K562 (cell line): ENCODE results near the gene MYO15B. TPM values are rescaled to one million over a fixed set of nuclear protein-coding genes. Genes with fewer than 3 reads are reported as not detected.
A peak's percentile ranks its signal among the peaks of the same experiment; 100 is the strongest.

Experiments used
- ATAC-seq: fragments of 200-7000 bp; cut with Tn5 transposase; 3 replicates; pipeline ENCODE4 v1.9.1; 2020; ENCODE audit warnings: moderate library complexity
- BruUV-seq: library from RNA; stranded (reverse); fragments of 400-500 nt; replicated peaks from 2 replicates; lab custom pipeline; 2021; lab: Mats Ljungman, UMichigan
- CTCF ChIA-PET: fragments of 300-600 bp; formaldehyde crosslinking; extraction: SDS; loops from one replicate; lab custom pipeline; 2021; ENCODE audit warnings: low intra/inter-chr PET ratio; lab: Yijun Ruan, JAX
- POLR2A ChIA-PET: fragments of 300-600, 350-650 bp; sonication (Branson Sonifier 250); formaldehyde crosslinking; extraction: SDS; loops from one replicate; lab custom pipeline; 2021; ENCODE audit warnings: antibody characterized with exemption, inconsistent platforms; lab: Yijun Ruan, JAX
- DNase-seq, 4 experiments: peaks; one replicate each; pipeline versions ENCODE4 v3.0.0 to v3.0.0-alpha.2; 2011 to 2018; ENCODE audit warnings: low spot score in 3 of 4, mixed read lengths in 3 of 4; ENCODE audit errors: extremely low read depth in 1 of 4
- FAIRE-seq: peaks from 2 replicates; lab custom pipeline; 2011; peaks lifted over from hg19 to GRCh38; lab: Jason Lieb, UNC
- H2AFZ ChIP-seq: 2 replicates; pipeline ENCODE4 v1.6.0; 2011; ENCODE audit warnings: low read depth, low read length, control low read depth, inconsistent platforms
- H3K27ac ChIP-seq: fragments of 200-600 bp; 3 replicates; pipeline ENCODE4 v1.8.0; 2011; ENCODE audit warnings: low read depth, mild to moderate bottlenecking, control low read depth, inconsistent platforms, low read length, moderate library complexity, mixed read lengths; ENCODE audit errors: extremely low read depth
- H3K27me3 ChIP-seq, 2 experiments: fragments of 300-600 bp in 1 of 2; 2 replicates in 1 of 2; 3 replicates in 1 of 2; pipeline versions ENCODE4 v1.6.0 to v1.8.0; 2011; ENCODE audit warnings: inconsistent platforms in 2 of 2, low read length in 2 of 2, mild to moderate bottlenecking in 1 of 2, mixed read lengths in 1 of 2, moderate library complexity in 1 of 2; ENCODE audit not compliant: control insufficient read depth in 2 of 2, insufficient read depth in 2 of 2
- H3K36me3 ChIP-seq: fragments of 300-600 bp; 3 replicates; pipeline ENCODE4 v1.8.0; 2011; ENCODE audit warnings: mild to moderate bottlenecking, low read length, inconsistent platforms; ENCODE audit not compliant: control insufficient read depth, insufficient read depth
- H3K4me1 ChIP-seq, 2 experiments: fragments of 200-600 bp in 1 of 2; replicated peaks in 1 of 2; 2 replicates in 1 of 2; 3 replicates in 1 of 2; pipeline versions ENCODE4 v1.5.1 to v1.8.0; 2011; ENCODE audit warnings: inconsistent platforms in 2 of 2, low read length in 2 of 2, mild to moderate bottlenecking in 1 of 2, mixed read lengths in 1 of 2, moderate library complexity in 1 of 2; ENCODE audit not compliant: control insufficient read depth in 2 of 2, insufficient read depth in 2 of 2
- H3K4me2 ChIP-seq: 2 replicates; pipeline ENCODE4 v1.6.1; 2011; ENCODE audit warnings: low read length, control low read depth, inconsistent platforms, mixed read lengths; ENCODE audit not compliant: insufficient read depth
- H3K4me3 ChIP-seq: fragments of 200-600 bp; sonication (generic), shearing (Covaris generic); 2 replicates; pipeline ENCODE4 v1.5.1; 2016; ENCODE audit warnings: control low read depth, inconsistent platforms
- H3K79me2 ChIP-seq: fragments of 200-600 bp; 3 replicates; pipeline ENCODE4 v1.8.0; 2011; ENCODE audit warnings: low read length, inconsistent platforms; ENCODE audit not compliant: control insufficient read depth, insufficient read depth
- H3K9ac ChIP-seq, 2 experiments: 2 replicates each; pipeline versions ENCODE4 v1.6.0 to v1.6.1; 2011; ENCODE audit warnings: low read depth in 2 of 2, low read length in 2 of 2, control low read depth in 1 of 2, inconsistent platforms in 1 of 2, mild to moderate bottlenecking in 1 of 2, mixed read lengths in 1 of 2; ENCODE audit not compliant: insufficient read depth in 1 of 2
- H3K9me1 ChIP-seq: one replicate; pipeline ENCODE4 v1.6.0; 2011; ENCODE audit warnings: inconsistent platforms, mild to moderate bottlenecking, low read length, moderate library complexity; ENCODE audit not compliant: control insufficient read depth, insufficient read depth
- H3K9me3 ChIP-seq: replicated peaks from 2 replicates; pipeline ENCODE4 v1.5.1; 2011; ENCODE audit warnings: low read depth, low read length, inconsistent platforms; ENCODE audit not compliant: control insufficient read depth, insufficient read depth
- H4K20me1 ChIP-seq: replicated peaks from 2 replicates; pipeline ENCODE4 v1.6.1; 2011; ENCODE audit warnings: low read length, inconsistent platforms, mixed read lengths; ENCODE audit not compliant: control insufficient read depth, insufficient read depth
- BACH1 ChIP-seq: fragments of 200-800 bp; sonication (Bioruptor generic); IDR thresholded peaks from 2 replicates; pipeline ENCODE4 v1.6.1; 2016; ENCODE audit warnings: missing genetic modification characterization, missing compliant biosample characterization
- CCAR2 ChIP-seq: fragments of 200-400 bp; formaldehyde crosslinking; IDR thresholded peaks from 2 replicates; pipeline ENCODE4 v1.6.1; 2017; ENCODE audit warnings: mild to moderate bottlenecking, low read depth, low read length
- CHCHD3 ChIP-seq: fragments of 250-450 bp; sonication (Bioruptor Pico); IDR thresholded peaks from 2 replicates; pipeline ENCODE4 v2.1.2; 2022; ENCODE audit warnings: mild to moderate bottlenecking
- WGBS: fragments of 100-300 bp; shearing (Covaris generic); methylation state at CpG from one replicate; pipeline ENCODE4 v1.1.6; 2016; ENCODE audit warnings: low coverage, mixed read lengths; ENCODE audit not compliant: insufficient coverage; ENCODE audit errors: missing lambda C conversion rate; 5-methylcytosine and 5-hydroxymethylcytosine counted together
- in situ Hi-C: fragments of 300-500 bp; cut with MboI; formaldehyde crosslinking; loops from 4 replicates; pipeline ENCODE4 v1.15.0; 2018; ENCODE audit warnings: inconsistent platforms, mixed read lengths
- intact Hi-C: fragments of 100-400 bp; cut with micrococcal nuclease; formaldehyde crosslinking; loops from 2 replicates; pipeline ENCODE4 v1.14.2; 2022
- polyA plus RNA-seq, 8 experiments: library from polyadenylated mRNA; depleted of rRNA in 4 of 8; stranded (reverse) in 5 of 8; unstranded in 3 of 8; fragments of >200 nt; fragmentation: Nextera tagmentation in 2 of 8; fragmentation: Illumina TruSeq in 1 of 8; extraction: Ambion mirVana in 2 of 8; extraction: Trizol in 1 of 8; gene quantifications; 2 replicates each; pipeline versions ENCODE4 v1.2.1 to v1.2.3, GENCODE V29; 2011 to 2014; ENCODE audit warnings: inconsistent platforms in 1 of 8, missing spikeins in 1 of 8
- total RNA-seq, 7 experiments: library from RNA; depleted of rRNA in 6 of 7; stranded (reverse); fragments of >200 nt in 6 of 7; fragmentation: Illumina TruSeq in 2 of 7; extraction: Trizol in 2 of 7; gene quantifications; 2 replicates each; pipeline versions ENCODE4 v1.2.1 to v1.2.3, GENCODE V29; 2011 to 2021; ENCODE audit warnings: low replicate concordance in 1 of 7
- TF ChIP-seq, protein P1 (sequence below): IDR thresholded peaks from 3 replicates; pipeline ENCODE4 v1.6.1; 2011; ENCODE audit warnings: borderline replicate concordance, mild to moderate bottlenecking; ENCODE audit not compliant: insufficient read length, insufficient read depth
- TF ChIP-seq, protein P2 (sequence below): fragments of 250-450 bp; sonication (Bioruptor Pico); IDR thresholded peaks from 2 replicates; pipeline ENCODE4 v1.4.0; 2020

MYO15B gene
- total and polyA plus RNA-seq, 9 of the 15 experiments (the other 6 are each of a cell fraction or from before 2014, with no cell fraction given), result 0.05 to 3.1 (median 0.83) TPM; not detected in 2

DNA sequence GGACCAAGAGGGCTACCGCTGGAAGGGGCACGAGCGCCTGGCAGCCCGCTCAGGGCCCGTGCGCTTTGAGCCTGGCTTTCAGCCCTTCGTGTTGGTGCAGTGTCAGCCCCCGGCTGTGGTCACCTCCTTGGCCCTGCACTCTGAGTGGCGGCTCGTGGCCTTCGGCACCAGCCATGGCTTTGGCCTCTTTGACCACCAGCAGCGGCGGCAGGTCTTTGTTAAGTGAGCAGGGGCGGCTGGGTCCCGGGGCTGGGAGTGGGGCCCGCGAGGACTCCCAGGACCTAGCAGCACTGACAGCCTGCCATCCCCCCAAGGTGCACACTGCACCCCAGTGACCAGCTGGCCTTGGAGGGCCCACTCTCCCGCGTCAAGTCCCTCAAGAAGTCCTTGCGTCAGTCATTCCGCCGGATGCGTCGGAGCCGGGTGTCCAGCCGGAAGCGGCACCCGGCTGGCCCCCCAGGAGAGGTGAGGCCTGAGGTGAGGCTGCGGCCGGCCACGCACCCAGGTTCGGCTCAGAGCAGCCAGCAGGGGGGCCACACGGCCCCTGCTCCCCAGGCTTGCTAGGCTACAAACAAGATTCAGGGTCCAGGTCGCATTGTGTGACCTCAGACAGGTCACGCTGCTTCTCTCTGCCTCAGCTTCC, 17.4 kb upstream of the MYO15B start:
- in situ Hi-C loops, result no loop called here
- no peak overlapping the region for H2AFZ ChIP-seq
- no peaks in the 10 kb centered on the region for H3K9me3 ChIP-seq
- CTCF ChIA-PET, result no interaction called here
- H3K4me1 ChIP-seq, result peaks cover 10 to 43% of the 10 kb centered on the region in 2 experiments; a peak in 4 of 5 replicates
- ATAC-seq (no peak), DNase-seq (no peak), FAIRE-seq (no peak)
- H3K36me3 ChIP-seq, result peaks cover 5% of the 10 kb centered on the region; the same call in 1 of the 3 replicates
- no peak overlapping the region for H3K27ac ChIP-seq
- no TSS peak for BruUV-seq
- no peak overlapping the region for H3K4me3 ChIP-seq
- 0 out of 4 replicates have a peak overlapping the region, but pooled peaks of 1 of the 2 experiments have one; percentile 7 for H3K9ac ChIP-seq
- POLR2A ChIA-PET, result interaction anchor here (1.0 kb wide), 1 partner anchor 45 kb away, joined by 3 read pairs; no protein-coding TSS in a partner anchor
- intact Hi-C loops, result no loop called here
- H3K9me1 ChIP-seq, result no peaks in the 10 kb centered on the region
- no peaks in the 10 kb centered on the region for H3K79me2 ChIP-seq
- no peaks in the 10 kb centered on the region for H4K20me1 ChIP-seq
- no peak overlapping the region for H3K4me2 ChIP-seq
- no peaks in the 10 kb centered on the region for H3K27me3 ChIP-seq
- WGBS, result 86% methylated on average over 29 of the region's 35 CpGs
- TF ChIP-seq, protein P1, sequence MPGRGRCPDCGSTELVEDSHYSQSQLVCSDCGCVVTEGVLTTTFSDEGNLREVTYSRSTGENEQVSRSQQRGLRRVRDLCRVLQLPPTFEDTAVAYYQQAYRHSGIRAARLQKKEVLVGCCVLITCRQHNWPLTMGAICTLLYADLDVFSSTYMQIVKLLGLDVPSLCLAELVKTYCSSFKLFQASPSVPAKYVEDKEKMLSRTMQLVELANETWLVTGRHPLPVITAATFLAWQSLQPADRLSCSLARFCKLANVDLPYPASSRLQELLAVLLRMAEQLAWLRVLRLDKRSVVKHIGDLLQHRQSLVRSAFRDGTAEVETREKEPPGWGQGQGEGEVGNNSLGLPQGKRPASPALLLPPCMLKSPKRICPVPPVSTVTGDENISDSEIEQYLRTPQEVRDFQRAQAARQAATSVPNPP, result no peak
- TF ChIP-seq CHCHD3 (CRISPR knock-in tag) (no peak), BACH1 (tag) (no peak), CCAR2 (no peak)
- TF ChIP-seq, protein P2, sequence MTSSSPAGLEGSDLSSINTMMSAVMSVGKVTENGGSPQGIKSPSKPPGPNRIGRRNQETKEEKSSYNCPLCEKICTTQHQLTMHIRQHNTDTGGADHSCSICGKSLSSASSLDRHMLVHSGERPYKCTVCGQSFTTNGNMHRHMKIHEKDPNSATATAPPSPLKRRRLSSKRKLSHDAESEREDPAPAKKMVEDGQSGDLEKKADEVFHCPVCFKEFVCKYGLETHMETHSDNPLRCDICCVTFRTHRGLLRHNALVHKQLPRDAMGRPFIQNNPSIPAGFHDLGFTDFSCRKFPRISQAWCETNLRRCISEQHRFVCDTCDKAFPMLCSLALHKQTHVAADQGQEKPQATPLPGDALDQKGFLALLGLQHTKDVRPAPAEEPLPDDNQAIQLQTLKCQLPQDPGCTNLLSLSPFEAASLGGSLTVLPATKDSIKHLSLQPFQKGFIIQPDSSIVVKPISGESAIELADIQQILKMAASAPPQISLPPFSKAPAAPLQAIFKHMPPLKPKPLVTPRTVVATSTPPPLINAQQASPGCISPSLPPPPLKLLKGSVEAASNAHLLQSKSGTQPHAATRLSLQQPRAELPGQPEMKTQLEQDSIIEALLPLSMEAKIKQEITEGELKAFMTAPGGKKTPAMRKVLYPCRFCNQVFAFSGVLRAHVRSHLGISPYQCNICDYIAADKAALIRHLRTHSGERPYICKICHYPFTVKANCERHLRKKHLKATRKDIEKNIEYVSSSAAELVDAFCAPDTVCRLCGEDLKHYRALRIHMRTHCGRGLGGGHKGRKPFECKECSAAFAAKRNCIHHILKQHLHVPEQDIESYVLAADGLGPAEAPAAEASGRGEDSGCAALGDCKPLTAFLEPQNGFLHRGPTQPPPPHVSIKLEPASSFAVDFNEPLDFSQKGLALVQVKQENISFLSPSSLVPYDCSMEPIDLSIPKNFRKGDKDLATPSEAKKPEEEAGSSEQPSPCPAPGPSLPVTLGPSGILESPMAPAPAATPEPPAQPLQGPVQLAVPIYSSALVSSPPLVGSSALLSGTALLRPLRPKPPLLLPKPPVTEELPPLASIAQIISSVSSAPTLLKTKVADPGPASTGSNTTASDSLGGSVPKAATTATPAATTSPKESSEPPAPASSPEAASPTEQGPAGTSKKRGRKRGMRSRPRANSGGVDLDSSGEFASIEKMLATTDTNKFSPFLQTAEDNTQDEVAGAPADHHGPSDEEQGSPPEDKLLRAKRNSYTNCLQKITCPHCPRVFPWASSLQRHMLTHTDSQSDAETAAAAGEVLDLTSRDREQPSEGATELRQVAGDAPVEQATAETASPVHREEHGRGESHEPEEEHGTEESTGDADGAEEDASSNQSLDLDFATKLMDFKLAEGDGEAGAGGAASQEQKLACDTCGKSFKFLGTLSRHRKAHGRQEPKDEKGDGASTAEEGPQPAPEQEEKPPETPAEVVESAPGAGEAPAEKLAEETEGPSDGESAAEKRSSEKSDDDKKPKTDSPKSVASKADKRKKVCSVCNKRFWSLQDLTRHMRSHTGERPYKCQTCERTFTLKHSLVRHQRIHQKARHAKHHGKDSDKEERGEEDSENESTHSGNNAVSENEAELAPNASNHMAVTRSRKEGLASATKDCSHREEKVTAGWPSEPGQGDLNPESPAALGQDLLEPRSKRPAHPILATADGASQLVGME (CRISPR knock-in tag), result no peak
